ENCODE measurements around the gene SLC26A4. TPM values are rescaled to one million over a fixed set of nuclear protein-coding genes. Genes with fewer than 3 reads are reported as not detected.

The SLC26A4 gene
- total and polyA plus RNA-seq, 2 donors from 2014 or later: 2.5 to 7.3 TPM

- no peak overlapping the region for H3K27ac ChIP-seq (ENCODE audit: low read depth in 2 of 2, low read length in 2 of 2)
- peaks cover 0 to 4% (median 2%) of the 10 kb centered on the region in 3 donors for H3K36me3 ChIP-seq (ENCODE audit: control insufficient read depth in 2 of 3, insufficient read depth in 3 of 3, low read length in 3 of 3)
- FAIRE-seq (no peak), DNase-seq (no peak)
- no peak for TF ChIP-seq CTCF (IDR thresholded peaks at IDR 0.05; ENCODE audit: borderline replicate concordance, extremely low read depth, insufficient read depth)
- no peak overlapping the region for H3K9ac ChIP-seq (ENCODE audit: low read length in 3 of 3)
- no peaks in the 10 kb centered on the region for H3K9me3 ChIP-seq (ENCODE audit: control insufficient read depth in 2 of 3, insufficient read depth in 1 of 3, low read length in 3 of 3)
- no peaks in the 10 kb centered on the region for H3K27me3 ChIP-seq (ENCODE audit: control insufficient read depth, insufficient read depth, low read length)
- H3K4me3 ChIP-seq (ENCODE audit: low read length in 3 of 3): no peak overlapping the region
- intact Hi-C loops (cut with DNase I): loop anchor here (10.0 kb wide), 1 partner anchor 129 kb away; no protein-coding TSS in a partner anchor
- peaks cover 7 to 17% (median 9%) of the 10 kb centered on the region in 3 donors for H3K4me1 ChIP-seq (ENCODE audit: control insufficient read depth in 2 of 3, insufficient read depth in 2 of 3, low read depth in 1 of 3, low read length in 3 of 3)
Measured at GRCh38 chr7:107746006-107746405, 85.4 kb downstream of the SLC26A4 start.

- intact Hi-C loops (cut with DNase I): no loop called here
- H3K9me3 ChIP-seq (ENCODE audit: control insufficient read depth in 2 of 3, insufficient read depth in 1 of 3, low read length in 3 of 3): no peaks in the 10 kb centered on the region
- no peak for TF ChIP-seq CTCF (IDR thresholded peaks at IDR 0.05; ENCODE audit: borderline replicate concordance, extremely low read depth, insufficient read depth)
- H3K9ac ChIP-seq (ENCODE audit: low read length in 3 of 3): no peak overlapping the region
- DNase-seq (no peak), FAIRE-seq (no peak)
- no peak overlapping the region for H3K27ac ChIP-seq (ENCODE audit: low read depth in 2 of 2, low read length in 2 of 2)
- H3K4me3 ChIP-seq (ENCODE audit: low read length in 3 of 3): no peak overlapping the region
- H3K4me1 ChIP-seq (ENCODE audit: control insufficient read depth in 2 of 3, insufficient read depth in 2 of 3, low read depth in 1 of 3, low read length in 3 of 3): peaks cover 0 to 5% (median 0%) of the 10 kb centered on the region in 3 donors
- H3K36me3 ChIP-seq (ENCODE audit: control insufficient read depth in 2 of 3, insufficient read depth in 3 of 3, low read length in 3 of 3): peaks cover 4 to 17% (median 10%) of the 10 kb centered on the region in 3 donors
- no peaks in the 10 kb centered on the region for H3K27me3 ChIP-seq (ENCODE audit: control insufficient read depth, insufficient read depth, low read length)
Measured at GRCh38 chr7:107751113-107751512, 90.5 kb downstream of the SLC26A4 start.

GRCh38 chr7:107754642-107755041, 94.0 kb downstream of the SLC26A4 start:
- Histone ChIP-seq H3K9ac (ENCODE audit: low read length in 3 of 3) (no peak overlapping the region), H3K9me3 (ENCODE audit: control insufficient read depth in 2 of 3, insufficient read depth in 1 of 3, low read length in 3 of 3) (no peaks in the 10 kb centered on the region), H3K27me3 (ENCODE audit: control insufficient read depth, insufficient read depth, low read length) (no peaks in the 10 kb centered on the region), H3K4me3 (ENCODE audit: low read length in 3 of 3) (no peak overlapping the region), H3K4me1 (ENCODE audit: control insufficient read depth in 2 of 3, insufficient read depth in 2 of 3, low read depth in 1 of 3, low read length in 3 of 3) (no peaks in the 10 kb centered on the region), H3K27ac (ENCODE audit: low read depth in 2 of 2, low read length in 2 of 2) (no peak overlapping the region), H3K36me3 (ENCODE audit: control insufficient read depth in 2 of 3, insufficient read depth in 3 of 3, low read length in 3 of 3) (peaks cover 7 to 46% (median 25%) of the 10 kb centered on the region in 3 donors)
- no peak for FAIRE-seq
- no peak for TF ChIP-seq CTCF (IDR thresholded peaks at IDR 0.05; ENCODE audit: borderline replicate concordance, extremely low read depth, insufficient read depth)
- no peak for DNase-seq
- intact Hi-C loops (cut with DNase I): no loop called here

- TF ChIP-seq CTCF (IDR thresholded peaks at IDR 0.05; ENCODE audit: borderline replicate concordance, extremely low read depth, insufficient read depth): no peak
- Histone ChIP-seq H3K9me3 (ENCODE audit: control insufficient read depth in 2 of 3, insufficient read depth in 1 of 3, low read length in 3 of 3) (no peaks in the 10 kb centered on the region), H3K27ac (ENCODE audit: low read depth in 2 of 2, low read length in 2 of 2) (no peak overlapping the region), H3K27me3 (ENCODE audit: control insufficient read depth, insufficient read depth, low read length) (no peaks in the 10 kb centered on the region), H3K9ac (ENCODE audit: low read length in 3 of 3) (no peak overlapping the region), H3K4me3 (ENCODE audit: low read length in 3 of 3) (no peak overlapping the region), H3K4me1 (ENCODE audit: control insufficient read depth in 2 of 3, insufficient read depth in 2 of 3, low read depth in 1 of 3, low read length in 3 of 3) (no peaks in the 10 kb centered on the region), H3K36me3 (ENCODE audit: control insufficient read depth in 2 of 3, insufficient read depth in 3 of 3, low read length in 3 of 3) (peaks cover 5 to 36% (median 19%) of the 10 kb centered on the region in 3 donors)
- FAIRE-seq (no peak), DNase-seq (no peak)
- intact Hi-C loops (cut with DNase I): no loop called here
Measured at GRCh38 chr7:107758667-107759066, 98.0 kb downstream of the SLC26A4 start.

All from kidney (tissue), 14 donors.